ENCODE measurements around the gene RAI1.

Gene RAI1

DNA sequence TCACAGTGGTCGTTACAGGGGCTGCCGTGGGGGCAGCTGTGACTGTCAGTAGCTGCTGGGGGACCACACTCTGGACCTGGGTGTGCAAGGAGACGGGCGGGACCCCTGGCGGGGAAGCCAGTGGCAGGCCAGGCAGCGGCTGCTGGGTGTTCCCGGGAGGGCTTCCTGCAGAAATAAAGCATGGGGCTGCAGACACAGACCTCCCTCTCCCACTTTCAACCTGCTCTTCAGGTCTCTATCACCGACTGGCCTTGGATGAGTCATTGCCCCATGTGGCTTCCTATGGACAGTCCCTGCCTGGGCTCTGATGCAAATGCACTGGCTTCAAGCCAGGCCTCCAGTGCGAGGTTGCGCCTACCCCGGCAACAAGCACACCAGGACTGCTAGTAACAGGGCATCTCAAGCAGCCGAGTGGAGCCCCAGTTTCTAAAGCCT, 138.3 kb downstream of the RAI1 start:
- peak; percentile 97 for DNase-seq (ENCODE audit: low read depth)
- TF ChIP-seq, protein P1, sequence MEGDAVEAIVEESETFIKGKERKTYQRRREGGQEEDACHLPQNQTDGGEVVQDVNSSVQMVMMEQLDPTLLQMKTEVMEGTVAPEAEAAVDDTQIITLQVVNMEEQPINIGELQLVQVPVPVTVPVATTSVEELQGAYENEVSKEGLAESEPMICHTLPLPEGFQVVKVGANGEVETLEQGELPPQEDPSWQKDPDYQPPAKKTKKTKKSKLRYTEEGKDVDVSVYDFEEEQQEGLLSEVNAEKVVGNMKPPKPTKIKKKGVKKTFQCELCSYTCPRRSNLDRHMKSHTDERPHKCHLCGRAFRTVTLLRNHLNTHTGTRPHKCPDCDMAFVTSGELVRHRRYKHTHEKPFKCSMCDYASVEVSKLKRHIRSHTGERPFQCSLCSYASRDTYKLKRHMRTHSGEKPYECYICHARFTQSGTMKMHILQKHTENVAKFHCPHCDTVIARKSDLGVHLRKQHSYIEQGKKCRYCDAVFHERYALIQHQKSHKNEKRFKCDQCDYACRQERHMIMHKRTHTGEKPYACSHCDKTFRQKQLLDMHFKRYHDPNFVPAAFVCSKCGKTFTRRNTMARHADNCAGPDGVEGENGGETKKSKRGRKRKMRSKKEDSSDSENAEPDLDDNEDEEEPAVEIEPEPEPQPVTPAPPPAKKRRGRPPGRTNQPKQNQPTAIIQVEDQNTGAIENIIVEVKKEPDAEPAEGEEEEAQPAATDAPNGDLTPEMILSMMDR (IDR thresholded peaks at IDR 0.05; ENCODE audit: low read length, missing control alignments), result no peak
- no peak overlapping the region for H3K4me3 ChIP-seq (replicated peaks; ENCODE audit: low read depth, low read length)

DNA sequence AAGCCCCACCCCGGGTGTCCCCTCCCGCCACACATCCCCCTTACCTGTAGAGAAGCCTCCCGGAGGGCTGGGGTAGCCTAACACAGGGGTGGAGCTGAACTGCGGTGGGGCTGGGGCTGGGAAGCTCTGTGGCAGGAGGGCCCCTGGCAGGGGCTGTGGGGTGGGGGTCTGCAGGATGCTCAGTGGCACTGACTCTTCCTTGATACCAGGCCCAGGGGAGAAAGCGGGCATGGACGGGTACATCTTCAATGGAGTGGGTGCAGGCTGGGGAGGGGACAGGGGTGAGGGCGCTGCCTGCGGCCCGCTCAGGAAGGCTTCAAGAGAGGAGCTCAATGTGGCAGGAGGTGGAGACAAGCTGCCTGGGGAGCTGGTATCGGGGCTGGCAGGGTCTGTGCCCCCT, 138.8 kb downstream of the RAI1 start:
- H3K4me3 ChIP-seq (replicated peaks; ENCODE audit: low read depth, low read length), result no peak overlapping the region
- no peak for DNase-seq (ENCODE audit: low read depth)

DNA sequence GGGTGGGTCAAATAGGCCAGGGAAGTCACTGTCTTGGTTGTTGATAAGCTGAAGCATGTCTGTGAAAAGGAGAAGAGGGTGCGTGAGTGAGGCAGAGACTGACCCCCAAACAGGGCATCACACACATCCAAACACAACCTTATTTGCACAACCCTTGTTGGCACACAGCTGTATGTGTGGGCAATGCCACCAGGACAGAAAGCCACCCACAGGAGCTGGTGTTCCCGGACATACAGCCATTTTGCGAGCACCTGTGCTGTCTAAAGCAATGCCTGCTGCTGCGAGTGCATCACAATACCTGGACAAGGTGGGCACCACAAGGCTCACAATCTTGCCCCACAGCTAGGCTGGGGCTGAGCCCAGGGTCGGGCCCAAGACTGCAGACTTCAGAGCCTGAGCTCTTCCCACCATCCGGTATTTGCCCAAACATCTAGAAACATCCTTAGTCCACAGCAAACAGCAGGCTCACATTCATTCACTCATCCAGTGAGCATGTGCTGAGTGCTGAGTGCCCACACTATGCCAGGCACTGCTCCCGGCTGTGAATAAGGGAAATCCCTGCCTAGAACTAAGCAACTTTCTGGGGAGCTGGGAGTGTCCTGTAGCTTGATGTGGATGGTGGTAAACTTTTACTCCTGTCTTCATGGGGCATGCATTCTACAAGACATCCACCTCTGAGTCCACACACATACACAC, 139.4 kb downstream of the RAI1 start:
- TF ChIP-seq, protein P1 (IDR thresholded peaks at IDR 0.05; ENCODE audit: low read length, missing control alignments), result no peak
- no peak for DNase-seq (ENCODE audit: low read depth)
- H3K4me3 ChIP-seq (replicated peaks; ENCODE audit: low read depth, low read length), result no peak overlapping the region

More for the DNA sequence above, 138.8 kb downstream of the RAI1 start:
- TF ChIP-seq, protein P1 (IDR thresholded peaks at IDR 0.05; ENCODE audit: low read length, missing control alignments), result no peak

DNA sequence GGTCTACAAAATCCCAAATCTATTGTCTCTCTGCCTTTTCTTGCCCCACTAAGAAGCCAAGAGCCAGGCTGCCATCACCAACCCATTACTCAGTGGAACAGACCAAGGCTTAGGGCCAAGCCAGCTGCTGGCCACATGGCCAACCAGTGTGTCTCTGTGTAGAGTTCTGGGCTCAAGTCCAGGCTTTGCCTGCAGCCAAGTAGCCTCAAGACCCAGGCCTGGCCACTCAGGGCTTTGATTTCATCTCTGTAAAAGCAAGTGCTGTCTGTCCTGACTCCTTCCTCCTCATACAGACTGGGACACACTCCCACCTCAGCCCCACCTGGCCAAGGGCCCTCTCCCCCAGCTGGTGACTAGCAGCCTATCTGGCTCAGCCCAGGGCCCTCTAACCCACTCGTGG, 140.9 kb downstream of the RAI1 start:
- H3K4me3 ChIP-seq (replicated peaks; ENCODE audit: low read depth, low read length), result peak overlapping the region; percentile 53
- TF ChIP-seq, protein P1 (IDR thresholded peaks at IDR 0.05; ENCODE audit: low read length, missing control alignments), result no peak
- DNase-seq (ENCODE audit: low read depth), result peak; percentile 90

DNA sequence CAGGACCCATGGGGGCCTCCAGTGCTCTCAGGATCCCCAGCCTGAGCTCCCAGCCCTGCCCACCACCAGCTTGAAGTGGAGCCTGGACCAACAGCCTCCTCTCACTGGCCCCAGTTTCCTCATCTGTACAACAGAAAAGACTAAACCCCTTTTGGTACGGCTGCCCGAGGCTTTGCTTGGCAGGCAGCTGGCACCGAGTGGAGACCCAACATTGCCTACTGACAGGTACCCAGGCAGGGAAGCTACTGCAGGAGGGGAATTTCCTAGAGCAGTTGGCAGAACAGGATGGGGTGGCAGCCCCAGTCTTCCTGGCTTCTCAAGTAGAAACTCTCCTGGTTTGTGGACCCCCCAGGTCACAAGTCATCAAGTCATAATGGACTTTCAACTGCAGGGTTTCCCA, 141.4 kb downstream of the RAI1 start:
- DNase-seq (ENCODE audit: low read depth), result no peak
- H3K4me3 ChIP-seq (replicated peaks; ENCODE audit: low read depth, low read length), result peak overlapping the region; percentile 53

DNA sequence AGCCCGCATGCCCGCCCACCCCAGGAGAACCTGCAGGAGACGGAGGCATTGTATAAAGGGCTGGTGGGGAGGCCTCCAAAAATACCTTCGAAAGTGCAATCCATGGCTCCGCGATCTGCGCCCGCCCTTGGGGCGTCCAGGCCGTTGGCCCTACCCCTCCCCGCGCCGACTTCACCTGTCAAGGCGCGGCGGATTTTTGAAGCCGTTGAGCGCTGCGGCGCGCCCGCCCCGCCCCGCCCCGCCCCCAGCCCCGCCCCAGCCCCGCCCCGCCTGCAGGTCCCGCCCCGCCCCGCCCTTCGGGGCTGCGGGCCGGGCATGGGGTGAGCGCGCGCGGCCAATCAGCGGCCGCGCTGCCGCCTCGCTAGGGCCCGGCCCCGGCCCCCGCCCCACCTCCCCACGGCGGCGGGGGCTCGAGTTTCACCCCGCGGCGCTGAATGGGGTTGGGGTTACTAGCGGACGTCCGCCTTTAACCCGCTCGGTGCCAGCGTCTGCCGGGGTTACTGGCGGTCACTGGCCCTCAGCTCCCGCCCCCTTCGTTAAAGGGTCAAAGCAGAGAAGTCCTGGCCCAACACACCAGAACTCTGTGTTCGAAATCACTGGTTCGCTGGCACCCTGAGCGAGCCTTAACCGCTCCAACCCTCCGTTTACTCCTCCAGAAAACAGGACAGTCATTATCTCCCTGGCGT, 142.3 kb downstream of the RAI1 start:
- DNase-seq (ENCODE audit: low read depth), result peak; percentile 73
- TF ChIP-seq, protein P1 (IDR thresholded peaks at IDR 0.05; ENCODE audit: low read length, missing control alignments), result no peak
- peak overlapping the region; percentile 53 for H3K4me3 ChIP-seq (replicated peaks; ENCODE audit: low read depth, low read length)

More for the DNA sequence above, 141.4 kb downstream of the RAI1 start:
- TF ChIP-seq, protein P1 (IDR thresholded peaks at IDR 0.05; ENCODE audit: low read length, missing control alignments), result no peak
